ENCODE data around the gene AVPR2.

- TF ChIP-seq RAD21 (IDR thresholded peaks at IDR 0.05; ENCODE audit: low read depth) (no peak), POLR2AphosphoS5 (IDR thresholded peaks at IDR 0.05; ENCODE audit: low read depth, low read length) (no peak), EZH2 (IDR thresholded peaks at IDR 0.05) (no peak), ZNF274 (IDR thresholded peaks at IDR 0.05; ENCODE audit: low read depth, low read length) (no peak), REST (IDR thresholded peaks at IDR 0.05; ENCODE audit: low read depth) (no peak), POLR2A (IDR thresholded peaks at IDR 0.05; ENCODE audit: borderline replicate concordance, extremely low read depth, insufficient read depth, insufficient read length) (no peak), EZH2phosphoT487 (IDR thresholded peaks at IDR 0.05; ENCODE audit: borderline replicate concordance) (no peak), JUND (IDR thresholded peaks at IDR 0.05) (no peak)
Measured at GRCh38 chrX:153921511-153922446, 17.3 kb downstream of the AVPR2 start.

All from HCT116 (cell line).